KOPT-K1 (cell line): Measurements from ENCODE around the gene PROX2.

ENCODE experiments used
- H3K27ac ChIP-seq: fragments of 200-600 bp; sonication (generic); 2 replicates; pipeline ENCODE4 v1.5.1; 2016; ENCODE audit warnings: antibody characterized with exemption, mild to moderate bottlenecking, low read depth, low read length; ENCODE audit not compliant: poor library complexity, severe bottlenecking
- H3K36me3 ChIP-seq: fragments of 200-600 bp; sonication (generic); 2 replicates; pipeline ENCODE4 v1.5.1; 2017; ENCODE audit warnings: antibody characterized with exemption, mild to moderate bottlenecking, low read length, moderate library complexity; ENCODE audit not compliant: insufficient read depth
- H3K9me3 ChIP-seq: fragments of 200-600 bp; sonication (generic); 2 replicates; pipeline ENCODE4 v1.5.1; 2017; ENCODE audit warnings: antibody characterized with exemption, low read length, mild to moderate bottlenecking; ENCODE audit not compliant: insufficient read depth, poor library complexity, severe bottlenecking

Gene PROX2

GRCh38 chr14:74875941-74876913 is at the start of gene PROX2:
PROX2 (minus strand) TSS chr14:74876145; CDS start chr14:74863834, 12,311 bp downstream.
- no peaks in the 10 kb centered on the region for H3K9me3 ChIP-seq
- no peaks in the 10 kb centered on the region for H3K36me3 ChIP-seq
- peak within 1 kb of the TSS; percentile 38 for H3K27ac ChIP-seq

- no peak overlapping the region for H3K27ac ChIP-seq
- H3K36me3 ChIP-seq: no peaks in the 10 kb centered on the region
- no peaks in the 10 kb centered on the region for H3K9me3 ChIP-seq
Observed at GRCh38 chr14:74924061-74924460, 48.1 kb upstream of the PROX2 start.

- no peaks in the 10 kb centered on the region for H3K9me3 ChIP-seq
- no peaks in the 10 kb centered on the region for H3K36me3 ChIP-seq
- H3K27ac ChIP-seq: no peak within 1 kb of the TSS
Observed at GRCh38 chr14:74922752-74923401, 46.9 kb upstream of the PROX2 start, which contains the start of gene RPS6KL1. RPS6KL1 (minus strand) TSS chr14:74923260; CDS start chr14:74921541, 1,719 bp downstream.

GRCh38 chr14:74921987-74922751 is 46.2 kb upstream of the PROX2 start:
- Histone ChIP-seq H3K27ac (no peak overlapping the region), H3K9me3 (no peaks in the 10 kb centered on the region)

GRCh38 chr14:74921053-74921620 is 45.2 kb upstream of the PROX2 start:
- no peaks in the 10 kb centered on the region for H3K36me3 ChIP-seq
- no peaks in the 10 kb centered on the region for H3K9me3 ChIP-seq
- no peak overlapping the region for H3K27ac ChIP-seq

More at GRCh38 chr14:74921987-74922751, 46.2 kb upstream of the PROX2 start:
- no peaks in the 10 kb centered on the region for H3K36me3 ChIP-seq

GRCh38 chr14:74920281-74920680 is 44.3 kb upstream of the PROX2 start:
- Histone ChIP-seq H3K27ac (no peak overlapping the region), H3K9me3 (no peaks in the 10 kb centered on the region), H3K36me3 (no peaks in the 10 kb centered on the region)

- Histone ChIP-seq H3K36me3 (no peaks in the 10 kb centered on the region), H3K9me3 (no peaks in the 10 kb centered on the region), H3K27ac (no peak overlapping the region)
Observed at GRCh38 chr14:74919421-74920165, 43.6 kb upstream of the PROX2 start.

- H3K27ac ChIP-seq: no peak overlapping the region
- no peaks in the 10 kb centered on the region for H3K36me3 ChIP-seq
- H3K9me3 ChIP-seq: no peaks in the 10 kb centered on the region
Observed at GRCh38 chr14:74918380-74918779, 42.4 kb upstream of the PROX2 start.

GRCh38 chr14:74917646-74918081 is 41.7 kb upstream of the PROX2 start:
- no peak overlapping the region for H3K27ac ChIP-seq
- no peaks in the 10 kb centered on the region for H3K36me3 ChIP-seq
- H3K9me3 ChIP-seq: no peaks in the 10 kb centered on the region

- no peaks in the 10 kb centered on the region for H3K9me3 ChIP-seq
- no peak overlapping the region for H3K27ac ChIP-seq
- no peaks in the 10 kb centered on the region for H3K36me3 ChIP-seq
Observed at GRCh38 chr14:74917178-74917543, 41.2 kb upstream of the PROX2 start.

- Histone ChIP-seq H3K36me3 (no peaks in the 10 kb centered on the region), H3K27ac (no peak overlapping the region), H3K9me3 (no peaks in the 10 kb centered on the region)
Observed at GRCh38 chr14:74915826-74916225, 39.9 kb upstream of the PROX2 start.

- H3K27ac ChIP-seq: no peak overlapping the region
Observed at GRCh38 chr14:74915426-74915825, 39.5 kb upstream of the PROX2 start.

GRCh38 chr14:74913986-74914573 is 38.1 kb upstream of the PROX2 start:
- Histone ChIP-seq H3K36me3 (no peaks in the 10 kb centered on the region), H3K27ac (no peak overlapping the region), H3K9me3 (no peaks in the 10 kb centered on the region)

More at GRCh38 chr14:74915426-74915825, 39.5 kb upstream of the PROX2 start:
- no peaks in the 10 kb centered on the region for H3K9me3 ChIP-seq
- no peaks in the 10 kb centered on the region for H3K36me3 ChIP-seq
